AG20443 (cell line): ENCODE measurements around the gene GRIN2D.

Experiments used
- DNase-seq: peaks from one replicate; pipeline ENCODE4 v3.0.0; 2012; ENCODE audit warnings: low spot score, mixed read lengths

The GRIN2D gene

DNA sequence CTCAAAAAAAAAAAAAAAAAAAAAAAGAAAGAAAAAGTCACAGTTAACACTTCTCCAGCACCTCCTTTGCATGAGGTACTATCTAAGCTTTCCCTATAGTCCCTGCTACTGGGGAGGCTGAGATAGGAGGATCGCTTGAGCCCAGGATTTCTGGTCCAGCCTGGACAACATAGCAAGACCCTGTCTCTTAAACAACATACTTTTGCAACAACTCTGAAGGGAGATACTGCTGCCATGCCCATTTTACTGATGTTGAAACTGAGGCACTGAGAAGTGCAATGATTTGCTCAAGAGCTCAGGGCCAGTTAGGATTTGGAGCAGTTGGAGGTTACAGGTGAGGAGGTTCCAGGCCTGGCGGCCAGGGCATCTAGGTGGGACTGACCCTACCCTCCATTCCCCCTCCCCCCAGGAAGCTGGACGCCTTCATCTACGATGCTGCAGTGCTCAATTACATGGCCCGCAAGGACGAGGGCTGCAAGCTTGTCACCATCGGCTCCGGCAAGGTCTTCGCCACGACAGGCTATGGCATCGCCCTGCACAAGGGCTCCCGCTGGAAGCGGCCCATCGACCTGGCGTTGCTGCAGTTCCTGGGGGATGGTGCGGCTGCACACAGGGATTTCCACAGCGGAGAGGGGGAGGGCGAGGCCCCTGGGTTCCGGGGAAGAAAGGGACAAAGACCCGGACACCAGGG, 48.0 kb downstream of the GRIN2D start:
- DNase-seq, result no peak

DNA sequence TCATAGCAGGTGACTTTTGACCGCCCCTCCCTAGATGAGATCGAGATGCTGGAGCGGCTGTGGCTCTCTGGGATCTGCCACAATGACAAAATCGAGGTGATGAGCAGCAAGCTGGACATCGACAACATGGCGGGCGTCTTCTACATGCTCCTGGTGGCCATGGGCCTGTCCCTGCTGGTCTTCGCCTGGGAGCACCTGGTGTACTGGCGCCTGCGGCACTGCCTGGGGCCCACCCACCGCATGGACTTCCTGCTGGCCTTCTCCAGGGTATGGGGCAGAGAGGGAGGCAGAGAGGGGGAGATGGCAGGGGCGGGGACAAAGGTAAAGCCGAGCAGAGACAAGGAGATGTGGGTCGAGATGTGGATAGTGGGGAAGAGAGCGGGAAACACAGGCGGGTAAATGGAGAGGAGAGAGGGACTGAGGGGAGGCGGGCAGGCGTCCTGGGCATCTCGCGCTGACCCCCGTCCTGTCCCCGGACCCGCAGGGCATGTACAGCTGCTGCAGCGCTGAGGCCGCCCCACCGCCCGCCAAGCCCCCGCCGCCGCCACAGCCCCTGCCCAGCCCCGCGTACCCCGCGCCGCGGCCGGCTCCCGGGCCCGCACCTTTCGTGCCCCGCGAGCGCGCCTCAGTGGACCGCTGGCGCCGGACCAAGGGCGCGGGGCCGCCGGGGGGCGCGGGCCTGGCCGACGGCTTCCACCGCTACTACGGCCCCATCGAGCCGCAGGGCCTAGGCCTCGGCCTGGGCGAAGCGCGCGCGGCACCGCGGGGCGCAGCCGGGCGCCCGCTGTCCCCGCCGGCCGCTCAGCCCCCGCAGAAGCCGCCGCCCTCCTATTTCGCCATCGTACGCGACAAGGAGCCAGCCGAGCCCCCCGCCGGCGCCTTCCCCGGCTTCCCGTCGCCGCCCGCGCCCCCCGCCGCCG, 48.9 kb downstream of the GRIN2D start:
- no peak for DNase-seq

GRCh38 chr19:48443256-48443655, 49.8 kb downstream of the GRIN2D start:
- DNase-seq, result no peak
